Parathyroid adenoma (tissue), 2 donors: ENCODE results near the gene PCBD1.

Experiments
- H2AFZ ChIP-seq: fragments of 300-600 bp; sonication (generic); one replicate; pipeline ENCODE4 v1.7.0; 2017; ENCODE audit warnings: antibody characterized with exemption, mild to moderate bottlenecking
- H3K27ac ChIP-seq: fragments of 300-600 bp; sonication (generic); one replicate; pipeline ENCODE4 v1.7.0; 2017
- H3K27me3 ChIP-seq: fragments of 300-600 bp; sonication (generic); one replicate; pipeline ENCODE4 v1.7.0; 2017; ENCODE audit warnings: low read length; ENCODE audit not compliant: control insufficient read depth, insufficient read depth
- H3K36me3 ChIP-seq: fragments of 300-600 bp; sonication (generic); one replicate; pipeline ENCODE4 v1.7.0; 2017; ENCODE audit warnings: low read length; ENCODE audit not compliant: control insufficient read depth, insufficient read depth
- H3K4me1 ChIP-seq: fragments of 300-600 bp; sonication (generic); one replicate; pipeline ENCODE4 v1.7.0; 2017; ENCODE audit warnings: control low read depth
- H3K4me2 ChIP-seq: fragments of 300-600 bp; sonication (generic); one replicate; pipeline ENCODE4 v1.7.0; 2017; ENCODE audit warnings: low read length
- H3K4me3 ChIP-seq: fragments of 300-600 bp; sonication (generic); one replicate; pipeline ENCODE4 v1.7.0; 2017; ENCODE audit warnings: low read depth, low read length
- H3K79me2 ChIP-seq: fragments of 300-600 bp; sonication (generic); one replicate; pipeline ENCODE4 v1.7.0; 2017; ENCODE audit warnings: control low read depth
- H3K9ac ChIP-seq: fragments of 300-600 bp; sonication (generic); one replicate; pipeline ENCODE4 v1.7.0; 2017; ENCODE audit warnings: mild to moderate bottlenecking
- H3K9me3 ChIP-seq: fragments of 300-600 bp; sonication (generic); one replicate; pipeline ENCODE4 v1.7.0; 2017; ENCODE audit warnings: low read length; ENCODE audit not compliant: control insufficient read depth
- CTCF ChIP-seq: fragments of 300-600 bp; sonication (generic); IDR thresholded peaks from one replicate; pipeline ENCODE4 v1.7.0; 2017; ENCODE audit warnings: antibody characterized with exemption, mild to moderate bottlenecking
- donor health status: primary hyperparathyroidism.

Gene PCBD1

GRCh38 chr10:70885931-70886903, 2.1 kb downstream of the PCBD1 start:
- Histone ChIP-seq H3K27ac (no peak overlapping the region), H2AFZ (no peak overlapping the region), H3K79me2 (no peaks in the 10 kb centered on the region), H3K36me3 (no peaks in the 10 kb centered on the region), H3K4me2 (no peak overlapping the region), H3K27me3 (no peaks in the 10 kb centered on the region), H3K4me1 (peaks cover 4% of the 10 kb centered on the region), H3K9me3 (no peaks in the 10 kb centered on the region), H3K4me3 (no peak overlapping the region), H3K9ac (no peak overlapping the region)
- TF ChIP-seq CTCF, result no peak

GRCh38 chr10:70885481-70885880, 2.9 kb downstream of the PCBD1 start:
- H2AFZ ChIP-seq, result no peak overlapping the region
- no peak overlapping the region for H3K27ac ChIP-seq
- no peaks in the 10 kb centered on the region for H3K79me2 ChIP-seq
- H3K4me1 ChIP-seq, result no peaks in the 10 kb centered on the region
- H3K4me2 ChIP-seq, result no peak overlapping the region
- no peaks in the 10 kb centered on the region for H3K36me3 ChIP-seq
- H3K9ac ChIP-seq, result no peak overlapping the region
- no peak for TF ChIP-seq CTCF
- H3K9me3 ChIP-seq, result no peaks in the 10 kb centered on the region
- H3K27me3 ChIP-seq, result no peaks in the 10 kb centered on the region
- no peak overlapping the region for H3K4me3 ChIP-seq

- Histone ChIP-seq H3K9ac (no peak overlapping the region), H3K4me3 (no peak overlapping the region), H3K4me2 (no peak overlapping the region), H3K27ac (no peak overlapping the region), H3K27me3 (no peaks in the 10 kb centered on the region), H3K36me3 (no peaks in the 10 kb centered on the region), H2AFZ (no peak overlapping the region), H3K79me2 (no peaks in the 10 kb centered on the region), H3K9me3 (no peaks in the 10 kb centered on the region), H3K4me1 (no peaks in the 10 kb centered on the region)
- no peak for TF ChIP-seq CTCF
Observed at GRCh38 chr10:70884741-70885140, 3.6 kb downstream of the PCBD1 start.

- Histone ChIP-seq H3K9me3 (no peaks in the 10 kb centered on the region), H3K36me3 (no peaks in the 10 kb centered on the region), H3K9ac (no peak overlapping the region)
Observed at GRCh38 chr10:70880077-70880534, 8.3 kb downstream of the PCBD1 start.

More at GRCh38 chr10:70880077-70880534, 8.3 kb downstream of the PCBD1 start:
- Histone ChIP-seq H3K4me1 (no peaks in the 10 kb centered on the region), H3K4me2 (no peak overlapping the region), H2AFZ (no peak overlapping the region), H3K27me3 (no peaks in the 10 kb centered on the region), H3K4me3 (no peak overlapping the region), H3K79me2 (no peaks in the 10 kb centered on the region), H3K27ac (no peak overlapping the region)
- peak; percentile 96 for TF ChIP-seq CTCF
